OCI-LY3 (cell line): ENCODE measurements around the gene KCNN3.

Experiments
- EZH2phosphoT487 ChIP-seq: fragments of 200-600 bp; shearing (Covaris generic); IDR thresholded peaks from 2 replicates; pipeline ENCODE4 v1.6.1; 2018; ENCODE audit warnings: antibody characterized with exemption, mixed run types, low read depth
- TF ChIP-seq, protein P1 (sequence below): fragments of 200-600, 300-600 bp; sonication (generic); IDR thresholded peaks from 2 replicates; pipeline ENCODE4 v1.5.1; 2014; ENCODE audit warnings: antibody characterized with exemption, low read length, low read depth

DNA sequence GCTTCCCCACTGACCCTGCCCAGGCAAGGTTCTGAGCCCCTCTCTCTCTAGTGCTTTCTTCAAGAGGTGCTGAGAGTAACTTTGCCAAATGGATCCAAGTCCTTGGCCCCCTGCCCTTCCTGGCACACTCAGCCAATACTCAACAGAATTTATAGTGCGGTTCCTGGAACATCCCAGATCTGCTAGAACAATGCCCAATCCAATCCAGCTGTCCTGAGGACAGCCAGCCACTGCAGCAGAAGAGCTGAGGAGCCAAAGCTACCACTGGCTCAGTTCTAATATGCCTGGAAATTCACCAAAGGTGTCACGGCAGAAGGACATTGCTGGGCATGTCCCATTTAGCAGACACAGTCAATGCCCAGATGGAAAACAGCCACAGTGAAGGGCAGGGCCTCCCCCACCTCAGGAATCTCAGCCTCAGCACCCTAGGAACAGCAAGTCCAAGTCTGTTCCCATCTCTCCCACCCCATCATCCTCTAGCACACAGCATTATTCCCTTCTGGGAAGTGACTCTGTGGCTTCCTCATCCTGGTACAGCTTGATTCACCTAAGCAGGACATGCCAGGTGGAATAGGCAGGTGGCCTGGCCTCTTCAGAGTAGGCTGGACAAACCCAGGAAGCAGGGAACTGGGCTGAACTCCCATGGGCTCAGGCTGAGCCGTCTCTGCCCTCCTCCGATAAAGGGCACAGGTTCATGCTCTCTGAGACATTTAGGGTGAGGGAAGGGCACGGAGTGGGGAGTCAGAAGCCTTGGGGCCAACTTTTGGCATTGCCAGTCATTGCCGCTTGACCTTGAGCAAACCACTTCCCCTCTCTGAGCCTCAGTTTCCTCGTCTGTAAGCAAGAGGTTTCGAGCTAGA lies 41.8 kb upstream of the KCNN3 start:
- TF ChIP-seq, protein P1, sequence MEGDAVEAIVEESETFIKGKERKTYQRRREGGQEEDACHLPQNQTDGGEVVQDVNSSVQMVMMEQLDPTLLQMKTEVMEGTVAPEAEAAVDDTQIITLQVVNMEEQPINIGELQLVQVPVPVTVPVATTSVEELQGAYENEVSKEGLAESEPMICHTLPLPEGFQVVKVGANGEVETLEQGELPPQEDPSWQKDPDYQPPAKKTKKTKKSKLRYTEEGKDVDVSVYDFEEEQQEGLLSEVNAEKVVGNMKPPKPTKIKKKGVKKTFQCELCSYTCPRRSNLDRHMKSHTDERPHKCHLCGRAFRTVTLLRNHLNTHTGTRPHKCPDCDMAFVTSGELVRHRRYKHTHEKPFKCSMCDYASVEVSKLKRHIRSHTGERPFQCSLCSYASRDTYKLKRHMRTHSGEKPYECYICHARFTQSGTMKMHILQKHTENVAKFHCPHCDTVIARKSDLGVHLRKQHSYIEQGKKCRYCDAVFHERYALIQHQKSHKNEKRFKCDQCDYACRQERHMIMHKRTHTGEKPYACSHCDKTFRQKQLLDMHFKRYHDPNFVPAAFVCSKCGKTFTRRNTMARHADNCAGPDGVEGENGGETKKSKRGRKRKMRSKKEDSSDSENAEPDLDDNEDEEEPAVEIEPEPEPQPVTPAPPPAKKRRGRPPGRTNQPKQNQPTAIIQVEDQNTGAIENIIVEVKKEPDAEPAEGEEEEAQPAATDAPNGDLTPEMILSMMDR: no peak
- no peak for TF ChIP-seq EZH2phosphoT487
